ENCODE results near the gene MTHFSD. TPM values are rescaled to one million over a fixed set of nuclear protein-coding genes. Genes with fewer than 3 reads are reported as not detected.

Gene MTHFSD
- total RNA-seq, 1 experiment from 2014 or later, result 15.7 TPM

DNA sequence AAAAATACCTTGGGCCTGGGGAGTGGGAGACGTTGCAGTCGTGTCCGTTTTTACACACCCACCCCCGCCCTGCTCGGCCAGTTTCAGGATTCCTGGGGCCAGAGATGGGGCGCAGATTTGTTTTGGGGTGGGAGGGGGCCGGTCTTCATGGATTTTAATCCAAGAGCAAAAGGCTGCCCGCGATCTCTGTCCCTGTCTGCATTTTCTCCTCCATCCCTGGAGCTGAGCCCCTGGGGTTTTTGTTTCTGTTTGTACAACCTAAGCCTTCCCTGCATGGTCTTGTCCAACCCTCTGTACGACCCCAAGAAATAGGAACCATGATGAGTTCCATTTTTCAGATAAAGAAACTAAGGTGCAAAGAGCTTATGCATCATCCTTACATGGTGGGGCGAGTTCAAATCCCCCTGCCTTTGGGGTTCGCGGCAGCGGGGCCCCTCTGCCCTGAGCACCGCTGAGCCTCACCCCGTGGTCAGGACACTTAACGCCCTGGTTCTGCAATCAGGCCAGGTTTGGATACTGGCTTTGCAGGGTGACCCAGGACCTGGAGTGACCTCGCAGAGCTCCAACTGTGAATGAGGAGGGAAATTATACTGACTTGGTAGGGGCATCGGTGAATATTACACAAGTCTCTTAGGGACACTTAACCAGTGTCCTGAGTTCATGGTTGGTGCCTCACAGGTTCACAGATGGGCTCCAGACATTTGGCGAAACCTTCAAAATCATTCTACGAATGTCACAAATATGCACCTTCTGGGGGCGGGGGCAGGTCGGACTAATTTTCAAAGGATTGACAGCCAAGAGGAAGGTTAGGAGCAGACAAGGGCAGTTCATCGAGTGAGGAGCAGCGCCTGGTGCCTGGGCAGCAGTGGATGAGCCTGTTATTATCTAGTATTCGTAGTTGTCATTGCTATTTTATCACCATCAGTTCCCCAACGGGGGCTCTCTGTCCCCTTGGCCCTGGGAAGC, 48.9 kb downstream of the MTHFSD start:
- DNase-seq (ENCODE audit: low spot score), result no peak
- Mint-ChIP-seq H3K36me3 (peaks cover 2% of the 10 kb centered on the region; the same call in 1 of the 2 replicates), H3K4me1 (peaks cover 52% of the 10 kb centered on the region), H3K27ac (no peak overlapping the region), H3K4me3 (peak overlapping the region; percentile 43), H3K9me3 (no peaks in the 10 kb centered on the region), H3K27me3 (ENCODE audit: low read depth) (peaks cover 96% of the 10 kb centered on the region)
- ATAC-seq, result no peak
- CTCF ChIA-PET, result interaction anchor here (0.8 to 2.2 kb wide), 3 partner anchors 11 to 490 kb away, joined by 3 to 8 read pairs (median 7); no protein-coding TSS in a partner anchor
- POLR2A ChIA-PET, result no interaction called here
- TF ChIP-seq NFE2L1 (CRISPR knock-in tag; IDR thresholded peaks at IDR 0.05), result no peak
- TF ChIP-seq, protein P1, sequence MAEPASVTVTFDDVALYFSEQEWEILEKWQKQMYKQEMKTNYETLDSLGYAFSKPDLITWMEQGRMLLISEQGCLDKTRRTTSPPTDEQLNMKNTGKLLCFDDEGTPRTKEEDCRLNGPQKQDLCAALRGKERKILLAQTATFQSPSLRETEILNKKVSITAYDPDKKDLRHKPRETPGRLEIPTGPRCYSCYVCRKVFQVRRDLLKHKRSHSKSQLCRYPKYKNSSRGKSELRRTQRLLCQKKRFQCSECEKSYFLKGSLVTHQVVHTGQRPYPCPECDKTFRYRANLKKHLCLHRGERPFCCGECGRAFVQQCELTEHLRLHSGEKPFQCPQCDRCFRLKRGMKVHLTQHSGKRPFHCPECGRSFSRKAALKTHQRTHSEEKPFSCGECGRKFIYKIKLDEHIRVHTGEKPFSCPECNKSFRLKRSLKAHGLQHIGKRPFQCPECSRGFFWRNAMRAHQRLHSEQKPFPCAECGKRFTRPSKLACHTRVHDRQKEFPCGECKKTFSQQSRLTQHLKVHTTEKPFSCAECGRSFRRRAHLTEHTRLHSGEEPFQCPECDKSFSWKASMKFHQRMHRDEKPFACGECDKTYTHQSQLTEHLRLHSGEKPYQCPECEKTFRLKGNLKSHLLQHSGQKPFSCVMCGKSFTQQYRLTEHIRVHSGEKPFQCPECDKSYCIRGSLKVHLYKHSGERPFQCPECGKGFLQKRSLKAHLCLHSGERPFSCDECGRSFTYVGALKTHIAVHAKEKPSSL (CRISPR knock-in tag; conservative IDR thresholded peaks at IDR 0.05), result no peak
- TF ChIP-seq, protein P2, sequence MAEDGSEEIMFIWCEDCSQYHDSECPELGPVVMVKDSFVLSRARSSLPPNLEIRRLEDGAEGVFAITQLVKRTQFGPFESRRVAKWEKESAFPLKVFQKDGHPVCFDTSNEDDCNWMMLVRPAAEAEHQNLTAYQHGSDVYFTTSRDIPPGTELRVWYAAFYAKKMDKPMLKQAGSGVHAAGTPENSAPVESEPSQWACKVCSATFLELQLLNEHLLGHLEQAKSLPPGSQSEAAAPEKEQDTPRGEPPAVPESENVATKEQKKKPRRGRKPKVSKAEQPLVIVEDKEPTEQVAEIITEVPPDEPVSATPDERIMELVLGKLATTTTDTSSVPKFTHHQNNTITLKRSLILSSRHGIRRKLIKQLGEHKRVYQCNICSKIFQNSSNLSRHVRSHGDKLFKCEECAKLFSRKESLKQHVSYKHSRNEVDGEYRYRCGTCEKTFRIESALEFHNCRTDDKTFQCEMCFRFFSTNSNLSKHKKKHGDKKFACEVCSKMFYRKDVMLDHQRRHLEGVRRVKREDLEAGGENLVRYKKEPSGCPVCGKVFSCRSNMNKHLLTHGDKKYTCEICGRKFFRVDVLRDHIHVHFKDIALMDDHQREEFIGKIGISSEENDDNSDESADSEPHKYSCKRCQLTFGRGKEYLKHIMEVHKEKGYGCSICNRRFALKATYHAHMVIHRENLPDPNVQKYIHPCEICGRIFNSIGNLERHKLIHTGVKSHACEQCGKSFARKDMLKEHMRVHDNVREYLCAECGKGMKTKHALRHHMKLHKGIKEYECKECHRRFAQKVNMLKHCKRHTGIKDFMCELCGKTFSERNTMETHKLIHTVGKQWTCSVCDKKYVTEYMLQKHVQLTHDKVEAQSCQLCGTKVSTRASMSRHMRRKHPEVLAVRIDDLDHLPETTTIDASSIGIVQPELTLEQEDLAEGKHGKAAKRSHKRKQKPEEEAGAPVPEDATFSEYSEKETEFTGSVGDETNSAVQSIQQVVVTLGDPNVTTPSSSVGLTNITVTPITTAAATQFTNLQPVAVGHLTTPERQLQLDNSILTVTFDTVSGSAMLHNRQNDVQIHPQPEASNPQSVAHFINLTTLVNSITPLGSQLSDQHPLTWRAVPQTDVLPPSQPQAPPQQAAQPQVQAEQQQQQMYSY (CRISPR knock-in tag; IDR thresholded peaks at IDR 0.05), result no peak
- TF ChIP-seq, protein P3, sequence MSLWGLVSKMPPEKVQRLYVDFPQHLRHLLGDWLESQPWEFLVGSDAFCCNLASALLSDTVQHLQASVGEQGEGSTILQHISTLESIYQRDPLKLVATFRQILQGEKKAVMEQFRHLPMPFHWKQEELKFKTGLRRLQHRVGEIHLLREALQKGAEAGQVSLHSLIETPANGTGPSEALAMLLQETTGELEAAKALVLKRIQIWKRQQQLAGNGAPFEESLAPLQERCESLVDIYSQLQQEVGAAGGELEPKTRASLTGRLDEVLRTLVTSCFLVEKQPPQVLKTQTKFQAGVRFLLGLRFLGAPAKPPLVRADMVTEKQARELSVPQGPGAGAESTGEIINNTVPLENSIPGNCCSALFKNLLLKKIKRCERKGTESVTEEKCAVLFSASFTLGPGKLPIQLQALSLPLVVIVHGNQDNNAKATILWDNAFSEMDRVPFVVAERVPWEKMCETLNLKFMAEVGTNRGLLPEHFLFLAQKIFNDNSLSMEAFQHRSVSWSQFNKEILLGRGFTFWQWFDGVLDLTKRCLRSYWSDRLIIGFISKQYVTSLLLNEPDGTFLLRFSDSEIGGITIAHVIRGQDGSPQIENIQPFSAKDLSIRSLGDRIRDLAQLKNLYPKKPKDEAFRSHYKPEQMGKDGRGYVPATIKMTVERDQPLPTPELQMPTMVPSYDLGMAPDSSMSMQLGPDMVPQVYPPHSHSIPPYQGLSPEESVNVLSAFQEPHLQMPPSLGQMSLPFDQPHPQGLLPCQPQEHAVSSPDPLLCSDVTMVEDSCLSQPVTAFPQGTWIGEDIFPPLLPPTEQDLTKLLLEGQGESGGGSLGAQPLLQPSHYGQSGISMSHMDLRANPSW (CRISPR knock-in tag; conservative IDR thresholded peaks at IDR 0.05; ENCODE audit: low read depth), result no peak
- TF ChIP-seq CREB1 (CRISPR knock-in tag; IDR thresholded peaks at IDR 0.05), result no peak

DNA sequence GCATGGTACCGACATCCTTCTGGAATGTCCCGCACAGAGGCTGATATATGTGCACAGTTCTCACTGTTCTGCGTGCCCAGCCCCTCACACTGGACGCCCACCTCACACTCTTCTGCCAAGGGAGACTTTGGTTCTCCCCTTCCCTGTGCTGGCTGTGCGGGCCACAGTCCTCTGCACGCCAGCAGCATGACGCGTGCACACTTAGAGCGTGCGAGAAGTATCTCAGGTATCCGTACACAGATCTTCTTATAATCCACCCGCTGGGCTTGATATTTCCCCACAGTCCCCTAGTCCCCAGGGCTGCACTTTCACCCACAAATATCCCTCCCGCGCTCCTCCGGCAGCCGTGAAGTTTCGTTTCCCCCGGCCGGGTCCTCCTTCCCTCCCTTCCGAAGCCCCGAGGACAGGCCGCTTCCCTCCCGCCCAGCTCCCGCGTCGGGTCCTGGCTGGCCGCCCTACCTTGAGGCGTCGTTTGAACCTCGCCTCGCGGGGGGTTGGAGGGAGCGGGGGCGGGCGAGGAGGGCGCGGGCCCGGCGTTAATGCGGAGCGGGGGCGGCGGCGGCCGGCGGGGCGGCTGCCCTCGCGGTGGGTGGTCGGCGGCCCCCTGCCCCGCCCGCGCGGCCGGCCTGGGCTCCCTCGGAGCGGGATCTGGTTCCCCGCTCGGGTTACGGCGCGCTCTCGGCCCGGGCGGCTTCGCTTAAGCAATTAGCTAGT, 49.7 kb downstream of the MTHFSD start:
- Mint-ChIP-seq H3K27ac (no peak overlapping the region), H3K27me3 (ENCODE audit: low read depth) (peaks cover 98% of the 10 kb centered on the region), H3K4me1 (peaks cover 58% of the 10 kb centered on the region), H3K36me3 (peaks cover 2% of the 10 kb centered on the region; the same call in 1 of the 2 replicates), H3K9me3 (no peaks in the 10 kb centered on the region), H3K4me3 (peak overlapping the region; percentile 54)
- ATAC-seq (no peak), DNase-seq (ENCODE audit: low spot score) (no peak)
- POLR2A ChIA-PET, result no interaction called here
- TF ChIP-seq ZNF423 (CRISPR knock-in tag; IDR thresholded peaks at IDR 0.05), result peak; percentile 39; the same call in 1 of the 2 replicates
- TF ChIP-seq, protein P4, sequence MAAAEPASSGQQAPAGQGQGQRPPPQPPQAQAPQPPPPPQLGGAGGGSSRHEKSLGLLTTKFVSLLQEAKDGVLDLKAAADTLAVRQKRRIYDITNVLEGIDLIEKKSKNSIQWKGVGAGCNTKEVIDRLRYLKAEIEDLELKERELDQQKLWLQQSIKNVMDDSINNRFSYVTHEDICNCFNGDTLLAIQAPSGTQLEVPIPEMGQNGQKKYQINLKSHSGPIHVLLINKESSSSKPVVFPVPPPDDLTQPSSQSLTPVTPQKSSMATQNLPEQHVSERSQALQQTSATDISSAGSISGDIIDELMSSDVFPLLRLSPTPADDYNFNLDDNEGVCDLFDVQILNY (CRISPR knock-in tag; IDR thresholded peaks at IDR 0.05), result no peak
- CTCF ChIA-PET, result interaction anchor here (0.8 to 2.2 kb wide), 3 partner anchors 12 to 489 kb away, joined by 3 to 8 read pairs (median 7); no protein-coding TSS in a partner anchor

Data from WTC11 (cell line).